Globus pallidus (tissue), 1 donor: ENCODE results near the gene TRPM7.
"Not testable (repeated sequence)": the region's sequence is repeated elsewhere in the genome, so short reads cannot be mapped to it uniquely, and the experiment has no call there.

Source experiments
- DNase-seq: peaks from one replicate; pipeline ENCODE4 v3.0.0-alpha.2; 2015; ENCODE audit warnings: low spot score

TRPM7 gene

DNA sequence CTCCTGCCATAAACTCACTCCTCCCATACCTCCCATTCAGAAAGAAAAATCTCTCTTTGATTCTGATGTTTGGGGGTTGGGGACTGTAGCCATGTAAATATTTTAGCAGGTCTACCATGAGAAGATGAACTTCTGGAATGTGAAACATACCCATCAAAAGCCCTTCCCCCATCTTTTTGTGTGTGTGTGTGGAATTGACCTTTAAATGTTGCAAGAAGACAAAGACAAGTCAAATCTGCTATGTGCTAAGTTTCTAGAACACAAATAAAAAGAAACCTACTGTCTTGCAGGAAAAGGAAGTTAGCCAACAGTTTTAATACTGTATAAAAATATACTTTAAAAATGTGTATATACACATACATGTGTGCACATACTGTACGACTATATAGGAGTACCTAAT, 110.4 kb downstream of the TRPM7 start:
- no peak for DNase-seq

GRCh38 chr15:50573842-50574241, 112.8 kb downstream of the TRPM7 start:
- DNase-seq = not testable (repeated sequence)

GRCh38 chr15:50563756-50564155, 122.8 kb downstream of the TRPM7 start:
- DNase-seq = no peak

- DNase-seq = no peak
Measured at GRCh38 chr15:50562735-50563640, 123.6 kb downstream of the TRPM7 start.

DNA sequence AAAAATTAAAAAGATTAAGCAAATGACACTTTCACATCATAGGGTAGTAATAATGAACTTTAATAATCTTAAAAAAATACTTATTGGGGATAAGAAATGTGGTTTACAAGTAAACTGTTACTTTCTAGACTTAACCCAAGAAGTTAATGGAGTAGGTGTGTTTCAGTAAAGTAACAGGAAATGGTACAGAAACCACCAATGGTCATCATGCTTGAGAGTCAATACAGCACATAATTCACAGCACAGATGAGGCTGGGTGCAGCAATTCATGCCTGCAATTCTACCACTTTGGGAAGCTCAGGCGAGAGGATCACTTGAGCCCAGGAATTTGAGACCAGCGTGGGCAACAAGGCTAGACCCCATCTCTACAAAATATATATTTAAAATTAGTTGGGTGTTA, 128.6 kb downstream of the TRPM7 start:
- DNase-seq = no peak

DNA sequence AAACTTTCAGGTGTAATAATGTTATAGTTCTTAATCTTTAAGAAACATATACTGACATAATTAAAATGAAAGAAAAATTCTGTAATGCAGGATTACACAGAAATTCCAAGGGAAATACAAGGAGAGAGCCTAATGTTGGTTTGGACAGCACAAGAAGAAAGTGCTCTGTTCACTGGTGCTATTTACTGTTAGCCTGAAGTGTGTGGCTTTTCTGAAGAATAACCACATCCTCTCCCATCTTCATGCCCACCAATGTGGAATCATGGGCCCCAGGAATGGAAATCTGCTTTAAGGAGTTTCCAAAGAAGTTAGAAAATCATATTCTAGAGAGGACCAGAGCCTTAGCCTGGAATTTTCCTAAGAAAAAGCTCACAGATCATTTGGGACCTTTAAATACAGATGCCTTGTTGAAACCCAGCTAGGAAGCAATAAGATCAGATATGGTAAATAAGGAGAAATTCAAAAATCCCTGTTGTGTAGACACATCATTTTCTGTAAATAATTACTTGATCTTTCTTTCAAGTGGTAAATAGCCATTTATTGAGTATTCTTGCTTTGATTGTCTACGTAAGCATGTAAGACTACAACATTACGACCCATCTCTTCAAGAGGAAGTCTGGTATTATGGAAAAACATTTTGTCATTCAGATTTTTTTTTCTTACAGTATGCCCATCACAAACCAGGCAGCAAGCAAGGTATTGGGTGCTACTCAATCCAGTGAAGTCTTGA, 129.8 kb downstream of the TRPM7 start:
- DNase-seq = no peak

- no peak for DNase-seq
Measured at GRCh38 chr15:50552238-50552637, 134.4 kb downstream of the TRPM7 start.

GRCh38 chr15:50549326-50549725, 137.3 kb downstream of the TRPM7 start:
- no peak for DNase-seq

DNA sequence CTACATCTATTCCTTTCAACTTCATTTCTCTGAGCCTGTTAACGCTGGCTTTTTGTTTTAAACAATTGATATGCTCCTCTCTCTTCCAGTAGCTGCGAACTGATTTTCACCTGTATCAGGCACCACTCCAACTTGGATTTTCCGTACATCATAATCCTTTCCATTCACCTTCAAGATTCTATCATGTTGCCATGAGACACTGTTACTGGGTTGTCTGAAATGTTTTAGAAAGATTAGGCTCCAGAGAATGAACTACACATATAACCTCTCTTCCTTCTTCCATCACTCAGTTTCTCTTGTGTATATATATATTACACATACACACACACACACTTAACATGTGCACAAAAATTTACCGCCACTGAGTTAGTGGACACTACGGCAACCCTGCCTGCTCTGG, 140.0 kb downstream of the TRPM7 start, which contains the start of gene USP50:
TSS of gene USP50 (minus strand) at position 101 of the 400 bp plus-strand sequence. CDS start 141 bp downstream, outside the sequence.
- no peak for DNase-seq

GRCh38 chr15:50544368-50544767, 142.2 kb downstream of the TRPM7 start:
- DNase-seq = no peak

DNA sequence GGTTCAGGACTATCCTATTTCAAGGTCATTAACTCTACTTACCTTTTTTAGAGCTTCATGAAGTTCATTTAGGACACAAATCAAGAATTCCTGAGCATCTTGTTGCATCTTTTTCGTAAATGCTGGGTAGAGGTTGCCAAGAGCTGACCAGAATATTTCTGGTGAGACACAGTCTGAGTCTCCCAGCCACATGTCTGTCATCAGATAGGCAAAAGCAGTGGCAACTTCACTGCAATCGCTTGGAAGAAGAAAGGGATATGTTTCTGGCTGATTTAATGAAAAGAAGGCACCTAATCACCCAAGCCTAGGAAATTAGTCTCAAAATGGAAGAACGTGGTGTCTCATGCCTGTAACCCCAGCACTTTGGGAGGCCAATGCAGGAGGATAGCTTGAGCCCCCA, 143.0 kb downstream of the TRPM7 start:
- no peak for DNase-seq

DNA sequence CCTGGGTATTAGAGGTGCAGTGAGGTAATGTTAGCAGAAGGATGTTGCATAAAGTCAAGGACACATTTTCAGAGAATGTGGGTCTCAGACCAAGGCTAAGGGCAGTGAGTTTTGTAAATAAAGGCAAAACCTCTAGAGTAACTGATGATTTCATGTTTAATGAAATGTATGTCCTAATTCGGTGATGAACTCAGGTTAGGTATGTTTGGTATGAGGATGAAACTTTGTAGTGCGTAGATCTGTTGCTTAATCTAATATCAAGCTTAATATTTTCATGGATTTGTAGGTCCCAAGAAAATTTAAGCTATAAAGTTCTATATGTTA, 143.7 kb downstream of the TRPM7 start:
- no peak for DNase-seq

GRCh38 chr15:50531766-50532165, 154.8 kb downstream of the TRPM7 start:
- DNase-seq = no peak

DNA sequence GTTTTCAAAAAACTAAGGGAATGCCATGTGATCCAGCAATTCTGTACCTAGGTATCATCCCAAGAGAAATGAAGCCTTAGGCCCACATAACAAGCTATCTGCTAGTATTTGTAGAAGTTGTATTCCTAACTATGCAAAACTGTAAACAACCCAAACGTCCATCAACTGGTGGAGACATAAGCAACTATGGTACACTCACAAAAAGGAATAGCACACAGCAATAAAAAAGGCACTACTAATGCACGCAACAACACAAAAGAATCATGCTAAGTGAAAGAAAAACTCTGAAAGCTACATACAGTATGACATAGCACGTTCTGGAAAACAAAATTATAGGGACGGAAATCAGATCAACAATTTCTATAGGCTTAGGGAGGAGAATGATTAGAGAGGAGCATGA, 155.4 kb downstream of the TRPM7 start:
- no peak for DNase-seq

DNA sequence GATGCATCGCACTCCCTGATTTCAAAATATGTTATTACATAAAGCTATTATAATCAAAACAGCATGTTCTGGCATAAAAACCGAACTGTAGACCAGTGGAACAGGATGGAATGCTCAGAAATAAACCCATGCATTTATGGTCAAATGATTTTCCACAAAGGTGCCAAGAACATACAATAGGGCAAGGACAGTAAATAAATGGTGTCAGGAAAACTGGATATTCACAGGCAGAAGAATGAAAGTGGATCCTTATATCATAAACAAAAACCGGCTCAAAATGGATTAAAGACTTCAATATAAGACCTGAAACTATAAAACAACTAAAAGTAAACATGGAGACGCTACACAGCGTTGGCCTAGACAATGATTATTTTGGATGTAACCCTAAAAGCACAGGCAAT, 162.7 kb downstream of the TRPM7 start:
- DNase-seq = no peak

DNA sequence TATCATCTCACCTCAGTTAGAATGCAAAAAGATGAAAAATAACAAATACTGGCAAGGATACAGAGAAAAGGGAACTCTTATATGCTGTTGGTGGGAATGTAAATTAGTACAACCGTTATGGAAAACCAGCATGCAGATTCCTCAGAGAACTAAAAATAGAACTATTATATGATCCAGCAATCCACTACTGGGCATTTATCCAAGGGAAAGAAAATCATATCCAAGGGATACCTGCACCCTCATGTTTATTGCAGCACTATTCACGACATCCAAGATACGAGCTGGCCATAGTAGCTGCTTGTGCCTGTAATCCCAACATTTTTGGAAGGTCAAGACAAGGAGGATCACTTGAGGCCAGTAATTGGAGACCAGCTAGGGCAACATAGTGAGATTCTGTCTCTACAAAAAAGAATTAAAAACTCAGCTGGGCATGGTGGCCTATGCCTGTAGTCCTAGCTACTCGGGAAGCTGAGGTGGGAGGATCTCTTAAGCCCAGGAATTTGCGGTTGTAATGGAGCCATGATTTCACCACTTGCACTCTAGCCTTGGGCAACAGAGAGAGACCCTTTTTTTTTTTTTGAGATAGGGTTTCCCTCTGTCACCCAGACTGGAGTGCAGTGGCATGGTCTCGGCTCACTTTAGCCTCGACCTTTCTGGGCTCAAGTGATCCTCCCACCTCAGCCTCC, 166.7 kb downstream of the TRPM7 start:
- no peak for DNase-seq

- no peak for DNase-seq
Measured at GRCh38 chr15:50513001-50513400, 173.6 kb downstream of the TRPM7 start.
